IMR-90 (cell line): ENCODE results near the gene DRD5. TPM values are rescaled to one million over a fixed set of nuclear protein-coding genes. Genes with fewer than 3 reads are reported as not detected.

Experiments
- ATAC-seq: fragments of 200-7000 bp; cut with Tn5 transposase; 2 replicates; pipeline ENCODE4 v1.9.1; 2020; ENCODE audit warnings: low read depth, mild to moderate bottlenecking, moderate library complexity
- BruUV-seq: library from RNA; stranded (reverse); fragments of 400-500 nt; replicated peaks from 2 replicates; lab custom pipeline; 2021; lab: Mats Ljungman, UMichigan
- CTCF ChIA-PET: fragments of 300-600 bp; formaldehyde crosslinking; extraction: SDS; loops from one replicate; lab custom pipeline; 2021; ENCODE audit warnings: antibody characterized with exemption; lab: Yijun Ruan, JAX
- POLR2A ChIA-PET: fragments of 300-600 bp; sonication (Branson Sonifier 250); formaldehyde crosslinking; loops from one replicate; lab custom pipeline; 2022; ENCODE audit warnings: antibody characterized with exemption; ENCODE audit not compliant: unreplicated experiment; lab: Charles Lee
- DNase-seq: peaks from one replicate; pipeline ENCODE4 v3.0.0; 2013
- H2AFZ ChIP-seq: replicated peaks from 2 replicates; pipeline ENCODE3; 2013; ENCODE audit warnings: low read length, mild to moderate bottlenecking; ENCODE audit not compliant: poor library complexity
- H2AK5ac ChIP-seq: 2 replicates; pipeline ENCODE4 v1.6.1; 2013; ENCODE audit warnings: low read depth, low read length, inconsistent platforms
- H2AK9ac ChIP-seq: replicated peaks from 2 replicates; pipeline ENCODE3; 2013; ENCODE audit warnings: mild to moderate bottlenecking, low read depth, low read length, moderate library complexity; ENCODE audit not compliant: poor library complexity
- H2BK120ac ChIP-seq: 2 replicates; pipeline ENCODE4 v1.6.1; 2013; ENCODE audit warnings: low read depth, low read length, inconsistent platforms
- H2BK15ac ChIP-seq: 3 replicates; pipeline ENCODE4 v1.6.1; 2013; ENCODE audit warnings: low read depth, low read length, inconsistent platforms
- H2BK20ac ChIP-seq: 2 replicates; pipeline ENCODE4 v1.6.1; 2013; ENCODE audit warnings: low read depth, mild to moderate bottlenecking, inconsistent platforms, low read length, moderate library complexity
- H2BK5ac ChIP-seq: 2 replicates; pipeline ENCODE4 v1.6.1; 2013; ENCODE audit warnings: mild to moderate bottlenecking, low read depth, low read length, inconsistent platforms; ENCODE audit not compliant: poor library complexity, severe bottlenecking
- H3K14ac ChIP-seq: replicated peaks from 2 replicates; pipeline ENCODE4 v1.6.1; 2013; ENCODE audit warnings: low read depth, low read length, inconsistent platforms
- H3K18ac ChIP-seq: 2 replicates; pipeline ENCODE4 v1.6.1; 2013; ENCODE audit warnings: low read depth, low read length, control low read depth
- H3K23ac ChIP-seq: 2 replicates; pipeline ENCODE4 v1.6.1; 2013; ENCODE audit warnings: low read depth, low read length, inconsistent platforms
- H3K27ac ChIP-seq: 2 replicates; pipeline ENCODE4 v1.5.1; 2013; ENCODE audit warnings: mild to moderate bottlenecking, control low read depth, low read length; ENCODE audit not compliant: insufficient read depth
- H3K27me3 ChIP-seq: 2 replicates; pipeline ENCODE4 v1.6.1; 2013; ENCODE audit warnings: low read length; ENCODE audit not compliant: control insufficient read depth, insufficient read depth
- H3K36me3 ChIP-seq: 2 replicates; pipeline ENCODE4 v1.6.1; 2013; ENCODE audit warnings: low read length, mixed read lengths; ENCODE audit not compliant: control insufficient read depth, insufficient read depth
- H3K4ac ChIP-seq: 2 replicates; pipeline ENCODE4 v1.6.1; 2013; ENCODE audit warnings: low read depth, low read length, inconsistent platforms
- H3K4me1 ChIP-seq: 2 replicates; pipeline ENCODE4 v1.6.1; 2013; ENCODE audit warnings: low read length, mixed read lengths; ENCODE audit not compliant: control insufficient read depth, insufficient read depth
- H3K4me2 ChIP-seq: 2 replicates; pipeline ENCODE4 v1.6.1; 2013; ENCODE audit warnings: low read depth, mild to moderate bottlenecking, control low read depth, low read length, moderate library complexity
- H3K4me3 ChIP-seq: 2 replicates; pipeline ENCODE4 v1.5.1; 2013; ENCODE audit warnings: low read depth, mild to moderate bottlenecking, control low read depth, low read length, moderate library complexity; ENCODE audit not compliant: insufficient read depth
- H3K56ac ChIP-seq: 2 replicates; pipeline ENCODE4 v1.6.1; 2013; ENCODE audit warnings: low read length, inconsistent platforms; ENCODE audit not compliant: insufficient read depth; ENCODE audit errors: extremely low read depth
- H3K79me1 ChIP-seq, 2 experiments: 2 replicates each; pipeline ENCODE4 v1.6.1; 2013; ENCODE audit warnings: low read length in 2 of 2, inconsistent platforms in 1 of 2, low read depth in 1 of 2
- H3K9ac ChIP-seq: 2 replicates; pipeline ENCODE4 v1.6.1; 2013; ENCODE audit warnings: low read depth, low read length, control low read depth
- H3K9me1 ChIP-seq: 2 replicates; pipeline ENCODE4 v1.6.1; 2013; ENCODE audit warnings: low read length, inconsistent platforms; ENCODE audit not compliant: insufficient read depth
- H3K9me3 ChIP-seq: 2 replicates; pipeline ENCODE4 v1.6.1; 2013; ENCODE audit warnings: low read length; ENCODE audit not compliant: control insufficient read depth, insufficient read depth
- H4K20me1 ChIP-seq: 2 replicates; pipeline ENCODE4 v1.6.1; 2013; ENCODE audit warnings: low read length, inconsistent platforms; ENCODE audit not compliant: insufficient read depth
- H4K5ac ChIP-seq: 2 replicates; pipeline ENCODE4 v1.6.1; 2013; ENCODE audit warnings: mild to moderate bottlenecking, low read depth, low read length, control low read depth
- H4K8ac ChIP-seq, 2 experiments: 2 replicates each; pipeline ENCODE4 v1.6.1; 2013; ENCODE audit warnings: low read depth in 2 of 2, low read length in 2 of 2, control low read depth in 1 of 2, inconsistent platforms in 1 of 2
- H4K91ac ChIP-seq: 2 replicates; pipeline ENCODE4 v1.6.1; 2013; ENCODE audit warnings: low read depth, low read length, inconsistent platforms; ENCODE audit not compliant: insufficient read depth
- BHLHE40 ChIP-seq: fragments of 150-350 bp; IDR thresholded peaks from 2 replicates; pipeline ENCODE4 v1.6.1; 2016; ENCODE audit warnings: mild to moderate bottlenecking, low read depth, low read length
- CEBPB ChIP-seq: IDR thresholded peaks from 2 replicates; pipeline ENCODE4 v1.6.1; 2012; ENCODE audit warnings: low read depth, low read length, improper control_type of control experiment
- CHD1 ChIP-seq: IDR thresholded peaks from 2 replicates; pipeline ENCODE4 v1.6.1; 2012; ENCODE audit warnings: low read depth, low read length, improper control_type of control experiment
- FOS ChIP-seq: fragments of 150-350 bp; IDR thresholded peaks from 2 replicates; pipeline ENCODE4 v1.6.1; 2016; ENCODE audit warnings: low read depth, low read length
- MAFK ChIP-seq: IDR thresholded peaks from 2 replicates; pipeline ENCODE4 v1.6.1; 2012; ENCODE audit warnings: low read depth, low read length, improper control_type of control experiment
- MAZ ChIP-seq: IDR thresholded peaks from 2 replicates; pipeline ENCODE4 v1.6.1; 2012; ENCODE audit warnings: low read depth, mild to moderate bottlenecking, low read length, improper control_type of control experiment, moderate library complexity, borderline replicate concordance
- MXI1 ChIP-seq: IDR thresholded peaks from 2 replicates; pipeline ENCODE4 v1.6.1; 2012; ENCODE audit warnings: low read depth, mild to moderate bottlenecking, low read length, moderate library complexity, borderline replicate concordance
- NFE2L2 ChIP-seq: fragments of 150-350 bp; IDR thresholded peaks from 2 replicates; pipeline ENCODE4 v1.6.1; 2016; ENCODE audit warnings: low read depth, mild to moderate bottlenecking, low read length
- POLR2A ChIP-seq: IDR thresholded peaks from 2 replicates; pipeline ENCODE4 v1.6.1; 2012; ENCODE audit warnings: mild to moderate bottlenecking, low read depth, low read length
- RAD21 ChIP-seq: IDR thresholded peaks from 2 replicates; pipeline ENCODE4 v1.6.1; 2012; ENCODE audit warnings: low read length, improper control_type of control experiment
- RCOR1 ChIP-seq: IDR thresholded peaks from 2 replicates; pipeline ENCODE4 v1.6.1; 2012; ENCODE audit warnings: mild to moderate bottlenecking, low read length, improper control_type of control experiment; ENCODE audit not compliant: insufficient replicate concordance
- RFX5 ChIP-seq: IDR thresholded peaks from 2 replicates; pipeline ENCODE4 v1.8.0; 2012; ENCODE audit warnings: low read depth, mild to moderate bottlenecking, low read length, moderate library complexity
- SMC3 ChIP-seq: fragments of 150-350 bp; IDR thresholded peaks from 2 replicates; pipeline ENCODE4 v1.6.1; 2016; ENCODE audit warnings: low read depth, mild to moderate bottlenecking, antibody characterized with exemption, low read length, moderate library complexity
- WGBS, 2 experiments: methylation state at CpG; one replicate each; pipeline versions ENCODE4 v1.1.5 to v1.1.7; 2013; ENCODE audit warnings: missing lambda C conversion rate in 2 of 2; ENCODE audit not compliant: insufficient read length in 1 of 2; ENCODE audit errors: extremely low coverage in 2 of 2; 5-methylcytosine and 5-hydroxymethylcytosine counted together
- dilution Hi-C: fragments of 300-500 bp; cut with HindIII; formaldehyde crosslinking; loops from one replicate; pipeline ENCODE4 v1.14.3; 2018; ENCODE audit warnings: low sequenced_read_pairs; ENCODE audit not compliant: unreplicated experiment
- in situ Hi-C: fragments of 300-500 bp; cut with MboI; formaldehyde crosslinking; loops from 3 replicates; pipeline ENCODE4 v1.14.3; 2019; ENCODE audit warnings: low sequenced_read_pairs, inconsistent platforms, mixed read lengths
- intact Hi-C: fragments of 100-400 bp; cut with micrococcal nuclease; formaldehyde crosslinking; loops from 2 replicates; pipeline ENCODE4 v1.10.0; 2022
- polyA plus RNA-seq, 3 experiments: library from polyadenylated mRNA; depleted of rRNA; stranded (reverse); fragments of >200 nt; gene quantifications; 2 replicates each; pipeline ENCODE4 v1.2.3, GENCODE V29; 2012; ENCODE audit warnings: low replicate concordance in 1 of 3
- total RNA-seq: library from RNA; depleted of rRNA; stranded (reverse); fragments of >200 nt; gene quantifications from 2 replicates; pipeline ENCODE4 v1.2.3, GENCODE V29; 2012
- TF ChIP-seq, protein P1 (sequence below): fragments of 150-350 bp; IDR thresholded peaks from 2 replicates; pipeline ENCODE4 v1.6.1; 2017; ENCODE audit warnings: mild to moderate bottlenecking, antibody characterized with exemption, low read length, low read depth
- TF ChIP-seq, protein P2 (sequence below): fragments of 150-350 bp; IDR thresholded peaks from 2 replicates; pipeline ENCODE4 v1.6.1; 2016; ENCODE audit warnings: low read depth, mild to moderate bottlenecking, low read length, moderate library complexity, borderline replicate concordance

The DRD5 gene
- total and polyA plus RNA-seq, 2 of the 4 experiments (the other 2 are of a cell fraction) = not detected

DNA sequence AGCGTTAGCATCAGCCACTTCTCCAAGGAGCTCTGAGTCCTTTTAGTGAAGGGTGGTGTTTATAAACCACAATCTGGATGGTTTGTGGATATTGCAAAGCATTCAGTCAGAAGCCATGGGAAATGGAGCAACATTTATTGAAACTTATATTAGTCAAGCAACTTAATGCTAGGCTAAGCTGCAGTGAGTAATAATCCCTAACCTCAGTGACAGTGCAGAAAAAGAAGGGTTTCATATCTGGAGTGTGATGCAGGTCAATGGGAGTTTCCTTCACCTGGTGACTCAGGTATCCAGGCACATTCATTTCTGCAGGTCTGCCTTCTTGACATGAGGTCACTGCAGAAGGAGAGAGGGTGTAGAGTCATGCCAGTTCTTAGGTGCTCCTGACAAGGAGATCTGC, 10.4 kb upstream of the DRD5 start:
- intact Hi-C loops (no loop called here), dilution Hi-C loops (no loop called here), in situ Hi-C loops (no loop called here)
- Histone ChIP-seq H2BK120ac (no peak overlapping the region), H3K18ac (no peak overlapping the region), H3K23ac (no peak overlapping the region), H3K9ac (no peak overlapping the region), H3K4me3 (no peak overlapping the region), H3K9me1 (no peaks in the 10 kb centered on the region), H3K27me3 (no peaks in the 10 kb centered on the region), H2AK9ac (no peak overlapping the region), H2BK15ac (no peak overlapping the region), H3K27ac (no peak overlapping the region), H2BK20ac (no peak overlapping the region), H3K56ac (no peak overlapping the region), H2BK5ac (no peak overlapping the region), H4K5ac (no peak overlapping the region), H2AFZ (no peak overlapping the region), H3K9me3 (no peaks in the 10 kb centered on the region), H3K4me1 (no peaks in the 10 kb centered on the region), H3K14ac (no peak overlapping the region), H3K79me1 (no peaks in the 10 kb centered on the region), H2AK5ac (no peak overlapping the region), H3K36me3 (no peaks in the 10 kb centered on the region), H3K4me2 (no peak overlapping the region), H3K4ac (no peak overlapping the region), H4K91ac (no peak overlapping the region), H4K8ac (no peak overlapping the region), H4K20me1 (no peaks in the 10 kb centered on the region)
- ChIA-PET POLR2A (no interaction called here), CTCF (no interaction called here)
- TF ChIP-seq CHD1 (no peak), RCOR1 (no peak), NFE2L2 (no peak), RFX5 (no peak), FOS (no peak), POLR2A (no peak), MXI1 (no peak), MAZ (no peak), MAFK (no peak), BHLHE40 (no peak), RAD21 (no peak), SMC3 (no peak), CEBPB (no peak)
- TF ChIP-seq, protein P1, sequence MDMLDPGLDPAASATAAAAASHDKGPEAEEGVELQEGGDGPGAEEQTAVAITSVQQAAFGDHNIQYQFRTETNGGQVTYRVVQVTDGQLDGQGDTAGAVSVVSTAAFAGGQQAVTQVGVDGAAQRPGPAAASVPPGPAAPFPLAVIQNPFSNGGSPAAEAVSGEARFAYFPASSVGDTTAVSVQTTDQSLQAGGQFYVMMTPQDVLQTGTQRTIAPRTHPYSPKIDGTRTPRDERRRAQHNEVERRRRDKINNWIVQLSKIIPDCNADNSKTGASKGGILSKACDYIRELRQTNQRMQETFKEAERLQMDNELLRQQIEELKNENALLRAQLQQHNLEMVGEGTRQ = no peak
- TF ChIP-seq, protein P2, sequence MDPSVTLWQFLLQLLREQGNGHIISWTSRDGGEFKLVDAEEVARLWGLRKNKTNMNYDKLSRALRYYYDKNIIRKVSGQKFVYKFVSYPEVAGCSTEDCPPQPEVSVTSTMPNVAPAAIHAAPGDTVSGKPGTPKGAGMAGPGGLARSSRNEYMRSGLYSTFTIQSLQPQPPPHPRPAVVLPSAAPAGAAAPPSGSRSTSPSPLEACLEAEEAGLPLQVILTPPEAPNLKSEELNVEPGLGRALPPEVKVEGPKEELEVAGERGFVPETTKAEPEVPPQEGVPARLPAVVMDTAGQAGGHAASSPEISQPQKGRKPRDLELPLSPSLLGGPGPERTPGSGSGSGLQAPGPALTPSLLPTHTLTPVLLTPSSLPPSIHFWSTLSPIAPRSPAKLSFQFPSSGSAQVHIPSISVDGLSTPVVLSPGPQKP = no peak
- no peak for ATAC-seq
- no CpG with 5 or more reads among the region's 1 CpG for whole genome bisulfite sequencing, 2 experiments
- DNase-seq = no peak
- no TSS peak for BruUV-seq
